Upper lobe of left lung (tissue), 6 donors: ENCODE data around the gene AATF. TPM values are rescaled to one million over a fixed set of nuclear protein-coding genes. Genes with fewer than 3 reads are reported as not detected.

Experiments used
- ATAC-seq, 2 donors: fragments of 200-7000 bp; cut with Tn5 transposase; one replicate each; pipeline ENCODE4 v1.9.1; 2022; ENCODE audit warnings: mild to moderate bottlenecking in 2 of 2, moderate library complexity in 2 of 2; ENCODE audit not compliant: low FRiP score in 2 of 2
- DNase-seq, 2 donors: peaks; one replicate each; pipeline ENCODE4 v3.0.0-alpha.2; 2019 to 2020
- H3K27ac ChIP-seq, 4 donors: fragments of 200-600 bp; sonication (generic); one replicate each; pipeline ENCODE4 v1.5.1; 2016 to 2019
- H3K27me3 ChIP-seq, 4 donors: fragments of 200-600 bp; sonication (generic); one replicate each; pipeline ENCODE4 v1.5.1; 2017 to 2019
- H3K36me3 ChIP-seq, 4 donors: fragments of 200-600 bp; sonication (generic); one replicate each; pipeline ENCODE4 v1.5.1; 2016 to 2019
- H3K4me1 ChIP-seq, 4 donors: fragments of 200-600 bp; sonication (generic); one replicate each; pipeline ENCODE4 v1.5.1; 2018 to 2019
- H3K4me3 ChIP-seq, 4 donors: fragments of 200-600 bp; sonication (generic); one replicate each; pipeline ENCODE4 v1.5.1; 2017 to 2019; ENCODE audit warnings: mild to moderate bottlenecking in 2 of 4, moderate library complexity in 1 of 4
- H3K9me3 ChIP-seq, 4 donors: fragments of 200-600 bp; sonication (generic); one replicate each; pipeline ENCODE4 v1.5.1; 2018 to 2019
- EP300 ChIP-seq, 4 donors: sonication (generic); formaldehyde crosslinking; IDR thresholded peaks; one replicate each; pipeline ENCODE4 v1.5.1; 2017; ENCODE audit warnings: antibody characterized with exemption in 4 of 4, control low read depth in 2 of 4
- POLR2A ChIP-seq, 4 donors: fragments of 450-650 bp; IDR thresholded peaks; one replicate each; pipeline ENCODE4 v1.5.1; 2016 to 2017; ENCODE audit warnings: antibody characterized with exemption in 4 of 4, mild to moderate bottlenecking in 2 of 4
- POLR2AphosphoS5 ChIP-seq, 2 donors: sonication (generic); formaldehyde crosslinking; IDR thresholded peaks; one replicate each; pipeline ENCODE4 v1.5.1; 2017; ENCODE audit warnings: antibody characterized with exemption in 2 of 2
- WGBS, 2 donors: methylation state at CpG; one replicate each; pipeline ENCODE4 v1.1.5; 2017 to 2018; 5-methylcytosine and 5-hydroxymethylcytosine counted together
- total RNA-seq, 6 donors: library from RNA; depleted of rRNA in 4 of 6; stranded (reverse); fragments of >200 nt in 4 of 6; gene quantifications; one replicate each; pipeline versions ENCODE4 v1.1.0 to v1.2.1, GENCODE V29; 2016 to 2021
- TF ChIP-seq, protein P1 (sequence below), 6 experiments: fragments of 450-650 bp in 4 of 6; fragments of 200-600 bp in 2 of 6; sonication (generic) in 2 of 6; IDR thresholded peaks; one replicate each; pipeline ENCODE4 v1.5.1; 2016 to 2019; ENCODE audit warnings: antibody characterized with exemption in 6 of 6
- donor health status: DM: no; HTN: no; CAD: no; lungs with moderate emphysema.
- donor health status: DM: no; HTN: yes; CAD: no; lungs with severe emphysema.

AATF gene
- total RNA-seq, 6 donors from 2014 or later, result 30.7 to 45.4 (median 37.3) TPM

DNA sequence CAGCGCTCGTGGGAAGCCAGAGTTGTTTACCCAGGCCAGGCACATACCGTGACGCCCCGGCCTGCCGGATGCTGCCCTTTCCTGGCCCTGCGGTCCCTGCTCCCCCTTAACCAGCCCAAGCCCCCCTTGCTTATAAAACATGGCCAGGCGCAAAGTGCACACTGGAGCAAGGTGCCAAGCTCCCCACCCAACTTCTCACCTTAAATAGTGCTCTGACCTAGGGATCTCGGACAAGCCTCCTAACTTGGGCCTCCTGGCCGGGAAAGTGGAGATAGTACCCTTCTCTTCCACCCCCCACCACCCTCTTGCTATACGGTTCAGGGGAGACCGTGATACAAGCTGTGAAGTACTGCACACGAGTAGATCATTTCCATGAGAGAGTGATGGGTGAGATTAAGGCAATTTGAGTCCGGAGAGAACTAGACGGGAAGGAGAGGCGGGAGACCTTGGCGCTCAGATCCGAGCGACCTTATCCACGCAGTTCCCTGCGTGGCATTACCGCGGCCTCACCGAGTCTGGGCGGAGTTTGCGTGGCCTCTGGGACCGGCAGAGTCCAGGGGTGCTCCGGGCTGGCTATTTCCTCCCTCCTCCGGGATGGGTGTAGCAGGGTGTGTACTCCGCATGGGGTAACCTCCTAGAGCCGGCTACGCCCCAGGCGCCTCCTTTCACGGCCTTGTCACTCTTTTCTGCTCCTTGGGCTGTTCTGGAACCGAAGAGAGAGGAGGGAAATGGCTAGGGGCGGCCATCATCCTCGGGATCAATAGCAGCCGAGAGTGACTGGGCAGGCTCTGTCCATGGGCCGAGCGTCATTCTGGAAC lies 15.9 kb upstream of the AATF start:
- Histone ChIP-seq H3K4me3 (peak overlapping the region in 1 of 4 donors; percentile 37), H3K9me3 (no peaks in the 10 kb centered on the region), H3K27ac (no peak overlapping the region), H3K27me3 (peaks cover 0 to 98% (median 78%) of the 10 kb centered on the region in 4 donors), H3K36me3 (no peaks in the 10 kb centered on the region), H3K4me1 (peaks cover 62 to 70% (median 67%) of the 10 kb centered on the region in 4 donors)
- 7 to 9% methylated on average over 19 to 38 of the region's 40 CpGs for WGBS, 2 donors
- peak in 1 of 2 donors; percentile 37 for DNase-seq
- no peak for ATAC-seq
- TF ChIP-seq EP300 (IDR thresholded peaks at IDR 0.05) (no peak), POLR2AphosphoS5 (IDR thresholded peaks at IDR 0.05) (no peak), POLR2A (IDR thresholded peaks at IDR 0.05) (no peak)
- TF ChIP-seq, protein P1, sequence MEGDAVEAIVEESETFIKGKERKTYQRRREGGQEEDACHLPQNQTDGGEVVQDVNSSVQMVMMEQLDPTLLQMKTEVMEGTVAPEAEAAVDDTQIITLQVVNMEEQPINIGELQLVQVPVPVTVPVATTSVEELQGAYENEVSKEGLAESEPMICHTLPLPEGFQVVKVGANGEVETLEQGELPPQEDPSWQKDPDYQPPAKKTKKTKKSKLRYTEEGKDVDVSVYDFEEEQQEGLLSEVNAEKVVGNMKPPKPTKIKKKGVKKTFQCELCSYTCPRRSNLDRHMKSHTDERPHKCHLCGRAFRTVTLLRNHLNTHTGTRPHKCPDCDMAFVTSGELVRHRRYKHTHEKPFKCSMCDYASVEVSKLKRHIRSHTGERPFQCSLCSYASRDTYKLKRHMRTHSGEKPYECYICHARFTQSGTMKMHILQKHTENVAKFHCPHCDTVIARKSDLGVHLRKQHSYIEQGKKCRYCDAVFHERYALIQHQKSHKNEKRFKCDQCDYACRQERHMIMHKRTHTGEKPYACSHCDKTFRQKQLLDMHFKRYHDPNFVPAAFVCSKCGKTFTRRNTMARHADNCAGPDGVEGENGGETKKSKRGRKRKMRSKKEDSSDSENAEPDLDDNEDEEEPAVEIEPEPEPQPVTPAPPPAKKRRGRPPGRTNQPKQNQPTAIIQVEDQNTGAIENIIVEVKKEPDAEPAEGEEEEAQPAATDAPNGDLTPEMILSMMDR (IDR thresholded peaks at IDR 0.05), result no peak

DNA sequence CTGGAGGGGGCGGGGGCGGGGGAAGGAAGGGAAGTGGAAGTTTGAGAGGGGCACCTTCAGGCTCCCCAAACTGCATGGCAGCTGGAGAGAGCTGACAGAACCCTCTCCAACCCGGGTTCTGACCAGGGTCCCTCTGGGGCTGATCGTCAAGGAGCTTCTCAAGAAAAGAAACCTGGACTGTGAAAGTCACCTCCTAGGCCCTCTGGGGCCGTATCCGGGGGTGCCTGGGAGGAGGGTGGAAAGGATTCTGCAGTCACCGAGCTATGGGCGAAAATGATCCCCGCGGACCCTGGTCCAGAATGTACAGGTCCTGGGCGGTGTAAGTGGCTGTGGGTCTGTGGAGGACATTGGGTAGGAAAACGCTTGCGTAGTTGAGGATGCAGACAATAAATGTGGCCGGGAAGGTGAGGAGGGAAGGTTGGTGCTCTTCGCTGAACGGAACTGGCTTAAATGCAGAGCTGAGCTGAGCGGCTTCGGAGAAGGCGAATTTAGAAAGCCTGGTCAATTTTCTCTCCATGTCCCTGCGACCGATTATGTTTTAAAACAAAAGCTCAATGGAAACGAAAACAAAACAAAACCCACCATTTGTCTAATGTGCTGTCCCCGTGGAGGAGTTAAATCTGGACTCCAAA lies 15.1 kb upstream of the AATF start:
- Histone ChIP-seq H3K4me1 (peaks cover 66 to 73% (median 70%) of the 10 kb centered on the region in 4 donors), H3K27ac (no peak overlapping the region), H3K36me3 (no peaks in the 10 kb centered on the region), H3K9me3 (no peaks in the 10 kb centered on the region), H3K4me3 (peak overlapping the region in 1 of 4 donors; percentile 20), H3K27me3 (peaks cover 0 to 98% (median 82%) of the 10 kb centered on the region in 4 donors)
- no peak for TF ChIP-seq POLR2A (IDR thresholded peaks at IDR 0.05)
- no peak for TF ChIP-seq POLR2AphosphoS5 (IDR thresholded peaks at IDR 0.05)
- no peak for TF ChIP-seq EP300 (IDR thresholded peaks at IDR 0.05)
- TF ChIP-seq, protein P1 (IDR thresholded peaks at IDR 0.05), result no peak
- WGBS, 2 donors, result 5 to 6% methylated on average over 22 to 23 of the region's 23 CpGs
- ATAC-seq (no peak), DNase-seq (no peak)

DNA sequence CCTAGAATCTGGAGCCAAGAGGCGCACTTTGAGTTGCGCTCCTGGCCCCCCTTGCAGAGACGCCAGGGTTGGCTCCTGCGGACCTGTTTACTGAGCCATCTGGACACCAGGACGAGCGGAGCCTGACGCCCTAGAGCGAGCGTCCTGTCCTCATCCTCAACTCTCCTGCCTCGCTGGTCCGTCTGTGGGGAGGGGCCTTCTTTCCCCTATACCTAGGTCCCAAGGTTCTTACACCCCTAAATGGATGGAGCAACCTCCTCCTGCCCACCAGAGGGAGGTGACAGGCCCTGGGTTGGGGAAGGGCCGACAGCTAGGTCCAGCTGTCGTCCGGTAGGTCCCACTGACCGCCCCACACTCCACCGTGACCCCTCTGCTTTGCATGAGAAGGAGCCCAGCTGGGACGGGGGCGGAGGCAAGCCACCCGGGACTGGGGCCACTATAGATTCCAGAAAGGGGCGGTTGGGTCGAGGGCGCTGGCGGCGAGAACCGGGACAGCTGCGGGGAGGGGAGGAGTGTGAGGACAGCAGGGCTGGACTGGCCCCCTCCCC lies 14.5 kb upstream of the AATF start:
- DNase-seq (no peak), ATAC-seq (no peak)
- peaks cover 66 to 78% (median 74%) of the 10 kb centered on the region in 4 donors for H3K4me1 ChIP-seq
- H3K27me3 ChIP-seq, result peaks cover 0 to 98% (median 85%) of the 10 kb centered on the region in 4 donors
- 9% methylated on average over 15 to 26 of the region's 26 CpGs for WGBS, 2 donors
- no peaks in the 10 kb centered on the region for H3K36me3 ChIP-seq
- no peaks in the 10 kb centered on the region for H3K9me3 ChIP-seq
- H3K27ac ChIP-seq, result no peak overlapping the region
- TF ChIP-seq, protein P1 (IDR thresholded peaks at IDR 0.05), result no peak
- TF ChIP-seq POLR2A (IDR thresholded peaks at IDR 0.05) (no peak), POLR2AphosphoS5 (IDR thresholded peaks at IDR 0.05) (no peak), EP300 (IDR thresholded peaks at IDR 0.05) (no peak)
- H3K4me3 ChIP-seq, result peak overlapping the region in 1 of 4 donors; percentile 20

DNA sequence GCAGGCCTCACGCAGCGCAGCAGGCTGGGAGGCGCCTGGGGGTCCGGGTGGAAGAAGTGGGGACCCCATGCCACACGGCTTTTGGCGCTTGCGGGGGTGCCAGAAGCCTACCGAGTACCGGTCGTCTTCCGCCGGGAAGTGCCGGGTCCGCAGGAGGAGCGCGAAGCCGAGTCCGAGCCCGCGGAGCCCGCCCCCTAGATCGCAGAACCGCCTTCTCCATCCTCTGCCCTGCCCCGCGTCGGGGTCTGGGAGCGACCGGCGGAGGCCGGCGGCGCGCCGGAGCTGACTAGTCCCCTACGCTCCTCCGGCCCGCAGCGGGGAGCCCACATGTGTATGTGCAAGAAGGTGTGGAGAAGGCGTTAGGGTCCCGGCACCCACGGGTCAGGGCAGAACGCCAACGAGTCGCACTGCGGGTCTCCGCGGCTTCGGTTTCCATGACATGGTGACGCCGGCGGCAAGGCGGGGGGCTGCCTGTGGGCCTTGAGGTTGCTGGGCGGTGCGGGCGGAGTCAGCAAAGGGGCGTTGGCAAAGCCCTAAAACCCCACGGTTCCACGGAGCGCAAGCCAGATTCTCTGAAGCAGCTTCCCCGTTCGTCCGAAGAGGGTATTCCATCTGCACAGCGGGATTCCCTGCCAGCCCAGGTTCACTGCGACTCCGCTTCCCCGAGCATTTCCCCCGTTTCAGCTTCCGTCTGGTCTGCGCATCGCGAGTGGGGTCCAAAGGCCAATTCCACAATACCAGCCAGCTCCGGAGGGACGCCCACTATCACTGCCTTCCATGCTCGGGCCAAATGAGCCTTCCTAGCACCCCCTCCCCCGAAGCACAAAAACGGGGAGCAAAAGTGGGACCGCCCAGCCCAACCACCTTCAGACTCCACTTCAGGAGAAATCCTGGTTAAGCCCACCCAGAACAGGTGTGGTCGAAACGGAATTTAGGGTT lies 13.8 kb upstream of the AATF start:
- Histone ChIP-seq H3K36me3 (no peaks in the 10 kb centered on the region), H3K27ac (no peak overlapping the region), H3K27me3 (peaks cover 0 to 100% (median 88%) of the 10 kb centered on the region in 4 donors), H3K9me3 (no peaks in the 10 kb centered on the region), H3K4me3 (peak overlapping the region in 1 of 4 donors; percentile 20), H3K4me1 (peaks cover 66 to 84% (median 74%) of the 10 kb centered on the region in 4 donors)
- DNase-seq, result peak in 1 of 2 donors; percentile 83
- ATAC-seq, result peak in 1 of 2 donors; percentile 40
- WGBS, 2 donors, result 7 to 9% methylated on average over 42 to 79 of the region's 79 CpGs
- TF ChIP-seq, protein P1 (IDR thresholded peaks at IDR 0.05), result no peak
- TF ChIP-seq POLR2A (IDR thresholded peaks at IDR 0.05), result no peak
- no peak for TF ChIP-seq EP300 (IDR thresholded peaks at IDR 0.05)
- TF ChIP-seq POLR2AphosphoS5 (IDR thresholded peaks at IDR 0.05), result no peak
